Upper lobe of left lung (tissue), 6 donors: ENCODE measurements around the gene RCC1. TPM values are rescaled to one million over a fixed set of nuclear protein-coding genes. Genes with fewer than 3 reads are reported as not detected.

Experiments used
- ATAC-seq, 2 donors: fragments of 200-7000 bp; cut with Tn5 transposase; one replicate each; pipeline ENCODE4 v1.9.1; 2022; ENCODE audit warnings: mild to moderate bottlenecking in 2 of 2, moderate library complexity in 2 of 2; ENCODE audit not compliant: low FRiP score in 2 of 2
- DNase-seq, 2 donors: peaks; one replicate each; pipeline ENCODE4 v3.0.0-alpha.2; 2019 to 2020
- H3K27ac ChIP-seq, 4 donors: fragments of 200-600 bp; sonication (generic); one replicate each; pipeline ENCODE4 v1.5.1; 2016 to 2019
- H3K27me3 ChIP-seq, 4 donors: fragments of 200-600 bp; sonication (generic); one replicate each; pipeline ENCODE4 v1.5.1; 2017 to 2019
- H3K36me3 ChIP-seq, 4 donors: fragments of 200-600 bp; sonication (generic); one replicate each; pipeline ENCODE4 v1.5.1; 2016 to 2019
- H3K4me1 ChIP-seq, 4 donors: fragments of 200-600 bp; sonication (generic); one replicate each; pipeline ENCODE4 v1.5.1; 2018 to 2019
- H3K4me3 ChIP-seq, 4 donors: fragments of 200-600 bp; sonication (generic); one replicate each; pipeline ENCODE4 v1.5.1; 2017 to 2019; ENCODE audit warnings: mild to moderate bottlenecking in 2 of 4, moderate library complexity in 1 of 4
- H3K9me3 ChIP-seq, 4 donors: fragments of 200-600 bp; sonication (generic); one replicate each; pipeline ENCODE4 v1.5.1; 2018 to 2019
- CTCF ChIP-seq, 6 experiments: fragments of 450-650 bp in 4 of 6; fragments of 200-600 bp in 2 of 6; sonication (generic) in 2 of 6; IDR thresholded peaks; one replicate each; pipeline ENCODE4 v1.5.1; 2016 to 2019; ENCODE audit warnings: antibody characterized with exemption in 6 of 6
- EP300 ChIP-seq, 4 donors: sonication (generic); formaldehyde crosslinking; IDR thresholded peaks; one replicate each; pipeline ENCODE4 v1.5.1; 2017; ENCODE audit warnings: antibody characterized with exemption in 4 of 4, control low read depth in 2 of 4
- POLR2A ChIP-seq, 4 donors: fragments of 450-650 bp; IDR thresholded peaks; one replicate each; pipeline ENCODE4 v1.5.1; 2016 to 2017; ENCODE audit warnings: antibody characterized with exemption in 4 of 4, mild to moderate bottlenecking in 2 of 4
- POLR2AphosphoS5 ChIP-seq, 2 donors: sonication (generic); formaldehyde crosslinking; IDR thresholded peaks; one replicate each; pipeline ENCODE4 v1.5.1; 2017; ENCODE audit warnings: antibody characterized with exemption in 2 of 2
- WGBS, 2 donors: methylation state at CpG; one replicate each; pipeline ENCODE4 v1.1.5; 2017 to 2018; 5-methylcytosine and 5-hydroxymethylcytosine counted together
- total RNA-seq, 6 donors: library from RNA; depleted of rRNA in 4 of 6; stranded (reverse); fragments of >200 nt in 4 of 6; gene quantifications; one replicate each; pipeline versions ENCODE4 v1.1.0 to v1.2.1, GENCODE V29; 2016 to 2021
- donor health status: DM: no; HTN: no; CAD: no; lungs with moderate emphysema.
- donor health status: DM: no; HTN: yes; CAD: no; lungs with severe emphysema.

Gene RCC1
- total RNA-seq, 6 donors from 2014 or later = 17.6 to 32.7 (median 20.1) TPM

DNA sequence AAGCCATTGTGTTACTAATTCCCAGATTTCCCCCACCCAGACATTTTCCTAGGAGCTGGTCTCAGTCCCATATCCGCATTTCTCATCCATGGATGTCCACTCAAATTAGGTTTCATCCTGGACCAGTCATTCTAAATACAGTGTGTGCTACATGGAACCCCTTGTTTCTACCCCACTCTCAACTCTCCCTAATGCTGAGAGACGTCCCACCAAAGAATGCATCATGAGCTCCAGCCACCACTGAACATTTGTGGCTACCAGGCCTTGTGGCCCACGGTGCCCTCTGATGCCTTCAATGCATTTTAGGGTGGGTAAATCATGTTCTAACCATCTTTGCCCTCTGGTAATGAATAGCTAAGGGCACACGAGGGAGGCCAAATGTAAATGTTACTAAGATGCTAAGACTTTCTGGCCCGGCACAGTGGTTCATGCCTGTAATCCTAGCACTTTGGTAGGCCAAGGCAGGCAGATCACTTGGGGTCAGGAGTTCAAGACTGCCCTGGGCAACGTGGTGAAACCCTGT is 72.9 kb downstream of the RCC1 start:
- DNase-seq = no peak
- no peak for TF ChIP-seq POLR2AphosphoS5 (IDR thresholded peaks at IDR 0.05)
- H3K27me3 ChIP-seq = no peaks in the 10 kb centered on the region
- no peak for ATAC-seq
- H3K9me3 ChIP-seq = no peaks in the 10 kb centered on the region
- peaks cover 19 to 32% (median 24%) of the 10 kb centered on the region in 4 donors for H3K4me1 ChIP-seq
- peaks cover 27 to 60% (median 45%) of the 10 kb centered on the region in 4 donors for H3K36me3 ChIP-seq
- H3K27ac ChIP-seq = no peak overlapping the region
- peak overlapping the region in 1 of 4 donors; percentile 81 for H3K4me3 ChIP-seq
- WGBS, 2 donors = 76 to 83% methylated on average over 6 of the region's 6 CpGs

DNA sequence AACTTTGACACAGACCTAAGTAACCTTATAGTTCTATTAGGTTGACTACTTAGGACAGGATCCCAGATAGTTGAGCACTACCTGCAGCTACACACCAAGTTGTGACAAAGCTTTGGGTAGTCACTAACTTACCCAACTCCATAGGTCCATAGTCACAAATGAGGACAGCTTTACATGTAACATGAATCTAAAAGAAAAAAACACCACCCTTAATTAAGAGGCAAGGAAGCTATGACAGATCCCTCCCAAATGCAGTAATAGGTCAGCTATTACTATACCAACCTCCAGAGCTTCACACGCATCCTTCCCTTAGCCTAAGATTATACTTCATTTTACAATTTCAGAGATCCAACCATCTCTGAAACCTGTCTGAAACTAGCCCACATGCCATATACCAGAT is 73.6 kb downstream of the RCC1 start:
- WGBS, 2 donors = 85 to 95% methylated on average over 1 of the region's 1 CpG
- Histone ChIP-seq H3K9me3 (no peaks in the 10 kb centered on the region), H3K27me3 (no peaks in the 10 kb centered on the region), H3K4me1 (peaks cover 19 to 32% (median 24%) of the 10 kb centered on the region in 4 donors), H3K4me3 (peak overlapping the region in 2 of 4 donors; percentile 81 to 92), H3K36me3 (peaks cover 27 to 55% (median 42%) of the 10 kb centered on the region in 4 donors), H3K27ac (peak overlapping the region; percentile 6 to 94 (median 12))
- TF ChIP-seq POLR2AphosphoS5 (IDR thresholded peaks at IDR 0.05) = no peak
- TF ChIP-seq EP300 (IDR thresholded peaks at IDR 0.05) = no peak
- TF ChIP-seq POLR2A (IDR thresholded peaks at IDR 0.05) = no peak
- TF ChIP-seq CTCF (IDR thresholded peaks at IDR 0.05) = no peak
- no peak for DNase-seq
- ATAC-seq = no peak

- H3K27me3 ChIP-seq = no peaks in the 10 kb centered on the region
- peak overlapping the region; percentile 84 to 94 (median 91) for H3K27ac ChIP-seq
- peaks cover 19 to 32% (median 24%) of the 10 kb centered on the region in 4 donors for H3K4me1 ChIP-seq
- H3K36me3 ChIP-seq = peaks cover 27 to 44% (median 34%) of the 10 kb centered on the region in 4 donors
- 1 to 2% methylated on average over 15 to 24 of the region's 26 CpGs for WGBS, 2 donors
- no peaks in the 10 kb centered on the region for H3K9me3 ChIP-seq
- H3K4me3 ChIP-seq = peak overlapping the region; percentile 81 to 92 (median 82)
- TF ChIP-seq EP300 (IDR thresholded peaks at IDR 0.05) (no peak), CTCF (IDR thresholded peaks at IDR 0.05) (no peak), POLR2A (IDR thresholded peaks at IDR 0.05) (no peak), POLR2AphosphoS5 (IDR thresholded peaks at IDR 0.05) (no peak)
- DNase-seq = peak in 1 of 2 donors; percentile 47
- ATAC-seq = peak; percentile 27 to 39
Measured at GRCh38 chr1:28580722-28581530, 75.1 kb downstream of the RCC1 start.

DNA sequence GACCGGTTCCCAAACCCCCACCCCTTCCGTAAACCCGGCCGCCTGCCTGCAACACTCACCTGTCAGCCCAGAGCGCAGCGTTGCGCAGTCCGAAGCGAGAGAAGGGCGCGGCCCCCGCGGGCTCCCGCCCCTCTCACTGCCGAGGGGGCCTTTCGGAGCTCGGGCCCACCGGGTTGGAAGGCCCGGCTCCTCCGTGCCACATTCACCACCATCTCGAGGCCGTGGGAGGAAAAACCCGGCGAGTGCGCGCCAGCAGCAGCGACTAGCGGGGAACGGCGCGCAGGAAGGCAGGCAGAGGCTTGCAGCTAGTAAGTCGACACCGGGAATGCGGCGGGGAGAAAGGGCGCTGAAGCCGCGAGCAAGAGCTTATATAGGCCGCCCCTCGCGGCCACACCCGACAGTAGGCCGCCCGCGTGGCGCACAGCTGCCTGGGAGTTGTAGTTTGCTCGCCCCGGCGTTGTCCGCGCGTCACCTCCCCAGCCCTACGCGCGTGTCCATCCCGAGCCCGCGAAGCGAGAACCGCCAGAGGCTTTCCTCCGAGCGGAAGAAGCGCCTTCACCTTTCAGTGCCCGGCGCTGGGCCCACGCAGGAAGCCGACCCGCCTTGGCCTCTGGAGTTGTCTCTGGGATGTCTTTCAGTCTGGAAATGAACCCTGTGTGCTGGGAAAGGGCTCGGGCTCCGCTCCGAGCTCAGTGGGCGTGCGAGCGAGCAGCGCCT is 75.8 kb downstream of the RCC1 start:
- H3K4me1 ChIP-seq = peaks cover 19 to 32% (median 24%) of the 10 kb centered on the region in 4 donors
- H3K27me3 ChIP-seq = no peaks in the 10 kb centered on the region
- WGBS, 2 donors = 0 to 2% methylated on average over 7 to 63 of the region's 75 CpGs

More for the DNA sequence above, 75.8 kb downstream of the RCC1 start:
- Histone ChIP-seq H3K9me3 (no peaks in the 10 kb centered on the region), H3K36me3 (peaks cover 25 to 38% (median 31%) of the 10 kb centered on the region in 4 donors), H3K4me3 (peak overlapping the region; percentile 81 to 92 (median 82)), H3K27ac (peak overlapping the region; percentile 84 to 94 (median 91))
- TF ChIP-seq CTCF (IDR thresholded peaks at IDR 0.05) (peak in 4 of 6 experiments; percentile 58 to 61 (median 60)), POLR2A (IDR thresholded peaks at IDR 0.05) (peak; percentile 68 to 99 (median 96)), EP300 (IDR thresholded peaks at IDR 0.05) (peak in 1 of 4 donors; percentile 88), POLR2AphosphoS5 (IDR thresholded peaks at IDR 0.05) (peak; percentile 99 to 100)
- ATAC-seq = peak; percentile 98 to 99
- peak; percentile 98 to 99 for DNase-seq
